B cell (primary cell): Measurements from ENCODE around the gene COMMD1. TPM values are rescaled to one million over a fixed set of nuclear protein-coding genes. Genes with fewer than 3 reads are reported as not detected.

Experiments
- ATAC-seq: fragments of 200-7000 bp; cut with Tn5 transposase; one replicate; pipeline ENCODE4 v1.10.0; 2021; ENCODE audit warnings: low read depth, mild to moderate bottlenecking, moderate number of reproducible peaks, moderate library complexity
- CTCF ChIA-PET: fragments of 350-600 bp; sonication (Branson Sonifier 250); formaldehyde crosslinking; loops from one replicate; lab custom pipeline; 2021; ENCODE audit warnings: antibody characterized with exemption, inconsistent platforms; lab: Charles Lee
- POLR2A ChIA-PET: fragments of 350-600 bp; sonication (Branson Sonifier 250); formaldehyde crosslinking; loops from one replicate; lab custom pipeline; 2021; ENCODE audit warnings: antibody characterized with exemption; lab: Charles Lee
- DNase-seq: peaks from one replicate; pipeline ENCODE4 v3.0.0; 2013
- H2AFZ ChIP-seq: 2 replicates; pipeline ENCODE4 v1.6.1; 2012; ENCODE audit warnings: mild to moderate bottlenecking, low read depth, low read length; ENCODE audit not compliant: insufficient read depth, poor library complexity, severe bottlenecking
- H3K27ac ChIP-seq, 2 donors: 1 replicate in 1 of 2; 2 replicates in 1 of 2; pipeline ENCODE4 v1.5.1; 2012 to 2013; ENCODE audit warnings: low read length in 2 of 2, mild to moderate bottlenecking in 2 of 2, moderate library complexity in 1 of 2
- H3K27me3 ChIP-seq, 4 experiments: fragments of 200-600 bp in 1 of 4; sonication (generic) in 1 of 4; replicated peaks in 1 of 4; 1 replicate in 2 of 4; 2 replicates in 2 of 4; pipeline versions ENCODE4 v1.6.1 to v1.7.0; 2013 to 2016; ENCODE audit warnings: low read length in 3 of 4, mild to moderate bottlenecking in 2 of 4, mixed read lengths in 1 of 4, moderate library complexity in 1 of 4; ENCODE audit not compliant: insufficient read depth in 4 of 4, control insufficient read depth in 3 of 4; ENCODE audit errors: control extremely low read depth in 1 of 4
- H3K36me3 ChIP-seq, 2 experiments: replicated peaks in 1 of 2; 1 replicate in 1 of 2; 2 replicates in 1 of 2; pipeline versions ENCODE4 v1.6.1 to v1.7.1; 2013; ENCODE audit warnings: low read length in 1 of 2; ENCODE audit not compliant: insufficient read depth in 2 of 2, control insufficient read depth in 1 of 2; ENCODE audit errors: control extremely low read depth in 1 of 2, extremely low read depth in 1 of 2
- H3K4me1 ChIP-seq, 2 donors: fragments of 200-600 bp in 1 of 2; sonication (generic) in 1 of 2; 1 replicate in 1 of 2; 2 replicates in 1 of 2; pipeline versions ENCODE4 v1.5.1 to v1.6.1; 2013 to 2017; ENCODE audit warnings: low read length in 2 of 2; ENCODE audit not compliant: control insufficient read depth in 2 of 2, insufficient read depth in 2 of 2
- H3K4me2 ChIP-seq: replicated peaks from 2 replicates; pipeline ENCODE3; 2012; ENCODE audit warnings: mild to moderate bottlenecking, low read depth, low read length; ENCODE audit not compliant: poor library complexity, severe bottlenecking
- H3K4me3 ChIP-seq, 5 experiments: fragments of 200-600 bp in 1 of 5; sonication (generic) in 1 of 5; 1 replicate in 3 of 5; 2 replicates in 2 of 5; pipeline versions ENCODE4 v1.5.1 to v1.7.0; 2011 to 2016; ENCODE audit warnings: low read length in 4 of 5, mild to moderate bottlenecking in 4 of 5, low read depth in 2 of 5, control low read depth in 1 of 5, moderate library complexity in 1 of 5; ENCODE audit not compliant: insufficient read depth in 1 of 5; ENCODE audit errors: control extremely low read depth in 1 of 5, extremely low read depth in 1 of 5
- H3K79me2 ChIP-seq: fragments of 200-600 bp; sonication (generic); one replicate; pipeline ENCODE4 v1.6.0; 2016; ENCODE audit warnings: low read length; ENCODE audit not compliant: control insufficient read depth, insufficient read depth
- H3K9ac ChIP-seq: fragments of 200-600 bp; sonication (generic); 2 replicates; pipeline ENCODE4 v1.6.1; 2017; ENCODE audit warnings: mild to moderate bottlenecking, low read length, moderate library complexity
- H3K9me3 ChIP-seq, 3 donors: one replicate each; pipeline versions ENCODE4 v1.6.1 to v1.7.1; 2013; ENCODE audit warnings: low read length in 2 of 3; ENCODE audit not compliant: control insufficient read depth in 2 of 3, insufficient read depth in 1 of 3; ENCODE audit errors: control extremely low read depth in 1 of 3
- H4K20me1 ChIP-seq: 2 replicates; pipeline ENCODE4 v1.6.0; 2012; ENCODE audit warnings: mild to moderate bottlenecking, low read length; ENCODE audit not compliant: insufficient read depth, control insufficient read depth, poor library complexity, severe bottlenecking
- H3K27ac Mint-ChIP-seq: one replicate; pipeline ENCODE4 v1.8.0; 2021; ENCODE audit warnings: mixed read lengths
- H3K27me3 Mint-ChIP-seq: one replicate; pipeline ENCODE4 v1.8.0; 2021; ENCODE audit warnings: mixed read lengths
- H3K4me1 Mint-ChIP-seq: one replicate; pipeline ENCODE4 v1.8.0; 2021; ENCODE audit warnings: mixed read lengths
- H3K4me3 Mint-ChIP-seq: one replicate; pipeline ENCODE4 v1.8.0; 2021; ENCODE audit warnings: mixed read lengths
- H3K9me3 Mint-ChIP-seq: one replicate; pipeline ENCODE4 v1.8.0; 2022; ENCODE audit warnings: mixed read lengths; ENCODE audit not compliant: insufficient read depth
- EZH2 ChIP-seq: IDR thresholded peaks from 2 replicates; pipeline ENCODE4 v1.6.1; 2012; ENCODE audit warnings: borderline replicate concordance, low read depth, mild to moderate bottlenecking, moderate library complexity, low read length; ENCODE audit not compliant: insufficient read depth, poor library complexity, severe bottlenecking
- WGBS: methylation state at CpG from one replicate; pipeline ENCODE4 v1.1.5; 2013; ENCODE audit warnings: missing lambda C conversion rate; ENCODE audit not compliant: insufficient coverage; 5-methylcytosine and 5-hydroxymethylcytosine counted together
- intact Hi-C: fragments of 100-400 bp; cut with micrococcal nuclease; formaldehyde crosslinking; loops from one replicate; pipeline ENCODE4 v1.10.0; 2022
- polyA plus RNA-seq: library from polyadenylated mRNA; depleted of rRNA; stranded (reverse); fragments of >200 nt; gene quantifications from 2 replicates; pipeline ENCODE4 v1.2.3, GENCODE V29; 2012
- total RNA-seq, 2 donors: library from RNA; stranded (reverse); fragments of 120-200 nt in 1 of 2; gene quantifications; 1 replicate in 1 of 2; 2 replicates in 1 of 2; pipeline versions ENCODE4 v1.2.3 to v1.2.4, GENCODE V29; 2013 to 2022
- TF ChIP-seq, protein P1 (sequence below): fragments of 200-600 bp; IDR thresholded peaks from one replicate; pipeline ENCODE4 v1.8.0; 2022; ENCODE audit warnings: antibody characterized with exemption, mild to moderate bottlenecking

Gene COMMD1
- total and polyA plus RNA-seq, 2 donors (not counting 1 experiment from before 2014, with no cell fraction given), result 20.6 to 25.1 TPM

DNA sequence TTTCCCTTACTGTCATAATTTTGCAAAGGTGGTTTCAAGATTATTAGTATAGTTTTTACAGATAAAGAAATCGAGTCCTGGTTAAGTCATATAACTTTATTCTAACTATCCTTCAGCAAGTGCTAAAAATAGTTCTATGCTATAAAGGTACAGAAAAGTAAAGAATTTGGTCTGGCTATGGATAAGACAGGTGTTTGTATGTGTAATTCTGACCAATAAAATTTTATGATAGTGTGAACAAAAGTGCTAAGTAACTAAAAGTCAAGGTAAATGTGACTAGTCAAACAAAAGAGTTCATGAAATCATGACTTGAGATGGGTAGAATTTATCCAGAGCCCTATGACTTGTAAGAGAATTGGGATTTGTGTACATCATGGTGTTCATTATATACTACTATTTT lies 140.7 kb downstream of the COMMD1 start:
- peaks cover 0 to 17% (median 12%) of the 10 kb centered on the region in 3 donors for H3K9me3 ChIP-seq
- intact Hi-C loops, result no loop called here
- DNase-seq (no peak), ATAC-seq (no peak)
- Mint-ChIP-seq H3K27ac (no peak overlapping the region), H3K9me3 (no peaks in the 10 kb centered on the region), H3K4me3 (no peak overlapping the region), H3K4me1 (peaks cover 4% of the 10 kb centered on the region), H3K27me3 (no peaks in the 10 kb centered on the region)
- H4K20me1 ChIP-seq, result no peaks in the 10 kb centered on the region
- H3K4me3 ChIP-seq, result no peak overlapping the region
- H3K27me3 ChIP-seq, result no peaks in the 10 kb centered on the region
- no peak for TF ChIP-seq EZH2
- TF ChIP-seq, protein P1, sequence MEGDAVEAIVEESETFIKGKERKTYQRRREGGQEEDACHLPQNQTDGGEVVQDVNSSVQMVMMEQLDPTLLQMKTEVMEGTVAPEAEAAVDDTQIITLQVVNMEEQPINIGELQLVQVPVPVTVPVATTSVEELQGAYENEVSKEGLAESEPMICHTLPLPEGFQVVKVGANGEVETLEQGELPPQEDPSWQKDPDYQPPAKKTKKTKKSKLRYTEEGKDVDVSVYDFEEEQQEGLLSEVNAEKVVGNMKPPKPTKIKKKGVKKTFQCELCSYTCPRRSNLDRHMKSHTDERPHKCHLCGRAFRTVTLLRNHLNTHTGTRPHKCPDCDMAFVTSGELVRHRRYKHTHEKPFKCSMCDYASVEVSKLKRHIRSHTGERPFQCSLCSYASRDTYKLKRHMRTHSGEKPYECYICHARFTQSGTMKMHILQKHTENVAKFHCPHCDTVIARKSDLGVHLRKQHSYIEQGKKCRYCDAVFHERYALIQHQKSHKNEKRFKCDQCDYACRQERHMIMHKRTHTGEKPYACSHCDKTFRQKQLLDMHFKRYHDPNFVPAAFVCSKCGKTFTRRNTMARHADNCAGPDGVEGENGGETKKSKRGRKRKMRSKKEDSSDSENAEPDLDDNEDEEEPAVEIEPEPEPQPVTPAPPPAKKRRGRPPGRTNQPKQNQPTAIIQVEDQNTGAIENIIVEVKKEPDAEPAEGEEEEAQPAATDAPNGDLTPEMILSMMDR, result no peak
- ChIA-PET POLR2A (no interaction called here), CTCF (no interaction called here)
- WGBS, result no CpG with 5 or more reads among the region's 1 CpG
- peaks cover 7% of the 10 kb centered on the region for H3K79me2 ChIP-seq
- peaks cover 3 to 4% of the 10 kb centered on the region in 2 donors for H3K4me1 ChIP-seq
- H2AFZ ChIP-seq, result no peak overlapping the region
- H3K9ac ChIP-seq, result no peak overlapping the region
- H3K27ac ChIP-seq, result no peak overlapping the region
- no peaks in the 10 kb centered on the region for H3K36me3 ChIP-seq
- no peak overlapping the region for H3K4me2 ChIP-seq

GRCh38 chr2:62050456-62051045 lies 145.1 kb downstream of the COMMD1 start:
- intact Hi-C loops, result no loop called here
- POLR2A ChIA-PET, result no interaction called here

More at GRCh38 chr2:62050456-62051045, 145.1 kb downstream of the COMMD1 start:
- Histone ChIP-seq H3K27me3 (no peaks in the 10 kb centered on the region), H3K9ac (no peak overlapping the region), H3K4me2 (no peak overlapping the region), H3K4me3 (no peak overlapping the region), H2AFZ (no peak overlapping the region), H3K36me3 (no peaks in the 10 kb centered on the region), H3K4me1 (peaks cover 3 to 4% of the 10 kb centered on the region in 2 donors), H3K27ac (no peak overlapping the region), H4K20me1 (no peaks in the 10 kb centered on the region), H3K79me2 (no peaks in the 10 kb centered on the region), H3K9me3 (peaks cover 0 to 9% (median 0%) of the 10 kb centered on the region in 3 donors)
- no peak for ATAC-seq
- H3K4me1 Mint-ChIP-seq, result peaks cover 4% of the 10 kb centered on the region
- DNase-seq, result no peak
- CTCF ChIA-PET, result no interaction called here
- H3K4me3 Mint-ChIP-seq, result no peak overlapping the region
- 72% methylated on average over 2 of the region's 2 CpGs for whole genome bisulfite sequencing
- H3K27ac Mint-ChIP-seq, result no peak overlapping the region
- no peaks in the 10 kb centered on the region for H3K9me3 Mint-ChIP-seq
- TF ChIP-seq, protein P1, result no peak
- no peak for TF ChIP-seq EZH2
- no peaks in the 10 kb centered on the region for H3K27me3 Mint-ChIP-seq
